ENCODE results near the gene TTLL13. TPM values are rescaled to one million over a fixed set of nuclear protein-coding genes. Genes with fewer than 3 reads are reported as not detected.

TTLL13 gene
- total RNA-seq, 1 donor: under 0.01 TPM

DNA sequence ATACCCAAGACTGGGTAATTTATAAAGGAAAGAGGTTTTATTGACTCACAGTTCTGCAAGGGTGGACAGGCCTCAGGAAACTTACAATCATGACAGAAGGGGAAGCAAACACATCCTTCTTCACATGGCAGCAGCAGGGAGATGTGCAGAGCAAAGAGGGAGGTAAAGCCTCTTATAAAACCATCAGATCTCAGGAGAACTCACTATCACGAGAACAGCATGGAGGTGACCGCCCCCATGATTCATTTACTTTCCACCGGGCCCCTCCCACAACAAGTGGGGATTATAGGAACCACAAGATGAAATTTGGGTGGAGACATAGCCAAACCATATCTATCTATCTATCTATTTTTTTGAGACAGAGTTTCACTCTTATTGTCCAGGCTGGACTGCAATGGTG lies 10.0 kb upstream of the TTLL13 start:
- no peak overlapping the region for H3K4me3 ChIP-seq (ENCODE audit: low read depth, low read length)
- DNase-seq (ENCODE audit: low read depth): no peak
- TF ChIP-seq, protein P1, sequence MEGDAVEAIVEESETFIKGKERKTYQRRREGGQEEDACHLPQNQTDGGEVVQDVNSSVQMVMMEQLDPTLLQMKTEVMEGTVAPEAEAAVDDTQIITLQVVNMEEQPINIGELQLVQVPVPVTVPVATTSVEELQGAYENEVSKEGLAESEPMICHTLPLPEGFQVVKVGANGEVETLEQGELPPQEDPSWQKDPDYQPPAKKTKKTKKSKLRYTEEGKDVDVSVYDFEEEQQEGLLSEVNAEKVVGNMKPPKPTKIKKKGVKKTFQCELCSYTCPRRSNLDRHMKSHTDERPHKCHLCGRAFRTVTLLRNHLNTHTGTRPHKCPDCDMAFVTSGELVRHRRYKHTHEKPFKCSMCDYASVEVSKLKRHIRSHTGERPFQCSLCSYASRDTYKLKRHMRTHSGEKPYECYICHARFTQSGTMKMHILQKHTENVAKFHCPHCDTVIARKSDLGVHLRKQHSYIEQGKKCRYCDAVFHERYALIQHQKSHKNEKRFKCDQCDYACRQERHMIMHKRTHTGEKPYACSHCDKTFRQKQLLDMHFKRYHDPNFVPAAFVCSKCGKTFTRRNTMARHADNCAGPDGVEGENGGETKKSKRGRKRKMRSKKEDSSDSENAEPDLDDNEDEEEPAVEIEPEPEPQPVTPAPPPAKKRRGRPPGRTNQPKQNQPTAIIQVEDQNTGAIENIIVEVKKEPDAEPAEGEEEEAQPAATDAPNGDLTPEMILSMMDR (IDR thresholded peaks at IDR 0.05; ENCODE audit: insufficient read depth, low read depth, low read length): no peak

DNA sequence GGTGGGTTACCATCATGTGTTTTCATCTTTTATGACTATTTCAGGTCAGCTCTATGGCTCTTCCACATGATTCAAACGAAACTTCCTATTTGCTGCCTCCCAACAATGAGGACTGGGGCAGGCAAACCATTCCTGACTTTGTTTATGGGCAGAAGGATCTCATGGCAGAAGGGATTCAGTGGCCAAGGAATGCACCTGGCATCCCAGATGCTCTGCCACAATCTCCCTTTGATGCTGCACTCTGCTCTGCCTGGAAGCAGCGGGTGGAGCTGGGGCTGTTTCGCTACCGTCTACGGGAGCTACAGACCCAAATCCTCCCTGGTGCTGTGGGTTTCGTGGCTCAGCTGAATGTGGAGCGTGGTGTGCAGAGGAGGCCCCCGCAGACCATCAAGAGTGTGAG lies 8.5 kb upstream of the TTLL13 start:
- H3K4me3 ChIP-seq (ENCODE audit: low read depth, low read length): no peak overlapping the region
- TF ChIP-seq, protein P1 (IDR thresholded peaks at IDR 0.05; ENCODE audit: insufficient read depth, low read depth, low read length): no peak
- no peak for DNase-seq (ENCODE audit: low read depth)

DNA sequence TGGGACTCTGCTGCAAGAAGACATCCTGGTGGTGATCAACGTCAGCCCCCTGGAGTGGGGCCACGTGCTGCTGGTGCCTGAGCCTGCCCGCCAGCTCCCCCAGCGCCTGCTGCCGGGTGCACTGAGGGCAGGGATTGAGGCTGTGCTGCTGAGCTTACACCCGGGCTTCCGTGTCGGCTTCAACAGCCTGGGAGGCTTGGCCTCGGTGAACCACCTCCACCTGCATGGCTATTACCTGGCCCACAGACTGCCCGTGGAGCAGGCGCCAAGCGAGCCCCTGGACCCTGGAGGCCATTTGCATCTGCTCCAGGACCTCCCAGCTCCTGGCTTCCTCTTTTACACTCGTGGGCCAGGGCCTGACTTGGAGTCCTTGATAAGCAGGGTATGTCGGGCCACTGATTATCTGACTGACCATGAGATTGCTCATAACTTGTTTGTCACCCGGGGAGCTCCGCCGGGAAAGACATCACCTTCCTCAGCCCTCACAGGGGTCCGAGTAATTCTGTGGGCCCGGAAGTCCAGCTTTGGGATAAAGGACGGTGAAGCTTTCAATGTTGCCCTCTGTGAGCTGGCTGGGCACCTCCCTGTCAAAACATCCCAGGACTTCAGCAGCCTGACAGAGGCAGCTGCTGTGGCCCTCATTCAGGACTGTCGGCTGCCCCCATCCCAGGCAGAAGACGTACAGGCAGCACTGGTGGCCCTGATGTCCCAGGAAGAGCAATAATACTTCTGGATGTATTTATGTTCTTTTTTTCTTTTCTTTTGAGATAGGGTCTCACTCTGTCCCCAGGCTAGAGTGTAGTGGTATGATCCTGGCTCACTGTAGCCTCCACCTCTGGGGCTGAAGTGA lies 7.8 kb upstream of the TTLL13 start:
- H3K4me3 ChIP-seq (ENCODE audit: low read depth, low read length): no peak overlapping the region
- TF ChIP-seq, protein P1 (IDR thresholded peaks at IDR 0.05; ENCODE audit: insufficient read depth, low read depth, low read length): no peak

DNA sequence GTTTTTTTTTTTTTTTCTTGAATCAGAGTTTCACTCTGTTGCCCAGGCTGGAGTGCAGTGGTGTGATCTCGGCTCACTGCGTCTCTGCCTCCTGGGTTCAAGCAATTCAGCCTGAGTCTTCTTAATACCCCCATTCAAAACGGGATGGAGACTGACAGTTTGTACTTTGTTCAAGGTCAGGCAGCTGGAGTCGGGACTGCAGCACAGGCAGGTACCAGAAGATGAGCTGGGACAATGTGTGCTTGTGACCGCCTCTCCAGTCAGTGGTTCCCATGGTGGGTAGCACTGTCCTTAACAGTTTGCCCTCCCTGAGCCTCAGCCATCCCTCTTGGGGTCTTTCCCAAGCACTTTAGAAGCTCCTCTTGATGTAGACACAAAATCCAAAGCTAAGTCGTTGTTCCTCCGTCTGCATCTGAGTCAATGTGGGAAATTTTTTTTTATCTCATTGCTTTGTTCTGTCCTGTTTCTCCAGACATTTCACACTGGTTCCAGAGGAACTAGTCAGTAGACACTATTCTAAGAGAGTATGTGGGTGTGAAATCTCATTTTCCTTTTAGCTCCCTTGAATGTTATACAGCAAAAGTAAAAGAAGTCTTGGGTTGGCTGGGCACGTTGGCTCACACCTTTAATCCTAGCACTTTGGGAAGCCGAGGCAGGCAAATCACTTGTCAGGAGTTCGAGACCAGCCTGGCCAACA lies 5.3 kb upstream of the TTLL13 start:
- TF ChIP-seq, protein P1 (IDR thresholded peaks at IDR 0.05; ENCODE audit: insufficient read depth, low read depth, low read length): no peak
- no peak overlapping the region for H3K4me3 ChIP-seq (ENCODE audit: low read depth, low read length)
- no peak for DNase-seq (ENCODE audit: low read depth)

More for the DNA sequence above, 7.8 kb upstream of the TTLL13 start:
- DNase-seq (ENCODE audit: low read depth): no peak

DNA sequence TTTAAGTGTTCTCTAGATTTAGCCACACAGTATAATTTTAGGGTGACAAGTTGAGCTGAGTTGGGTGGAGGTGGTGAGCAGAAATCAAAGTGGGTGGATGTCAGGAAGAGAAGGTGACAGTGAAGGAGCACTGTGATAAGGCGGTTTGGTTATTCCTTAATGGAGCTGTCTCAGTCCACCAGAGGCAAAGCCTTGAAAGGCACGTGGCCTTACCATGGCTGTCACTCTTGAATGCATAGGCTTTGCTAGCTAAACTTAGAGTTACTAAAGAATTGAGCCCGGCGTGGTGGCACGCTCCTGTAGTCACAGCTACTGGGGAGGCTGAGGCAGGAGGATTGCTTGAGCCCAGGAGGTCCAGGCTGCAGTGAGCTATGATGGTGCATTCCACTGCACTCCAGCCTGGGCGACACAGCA lies 560 bp upstream of the TTLL13 start:
- TF ChIP-seq, protein P1 (IDR thresholded peaks at IDR 0.05; ENCODE audit: insufficient read depth, low read depth, low read length): no peak
- no peak for DNase-seq (ENCODE audit: low read depth)
- peak overlapping the region; percentile 77 for H3K4me3 ChIP-seq (ENCODE audit: low read depth, low read length)

DNA sequence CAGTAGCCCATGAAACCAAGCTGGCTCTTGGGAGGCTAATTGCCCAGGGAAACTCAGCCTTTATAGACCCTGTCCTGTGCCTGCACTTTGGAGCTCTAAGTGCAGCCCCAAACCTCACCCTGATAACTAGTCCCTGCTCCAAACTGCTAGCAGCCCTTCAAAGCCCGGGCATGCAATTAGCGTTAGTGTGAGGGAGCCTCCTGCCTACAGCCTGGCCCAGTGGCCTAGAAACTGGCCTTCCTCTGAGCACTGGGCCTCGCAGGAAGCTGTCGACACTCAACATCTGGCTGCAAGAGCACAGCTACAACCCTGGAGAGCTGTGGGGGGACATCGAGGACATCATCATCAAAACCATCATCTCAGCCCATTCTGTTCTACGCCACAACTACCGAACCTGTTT lies 8.4 kb downstream of the TTLL13 start:
- no peak overlapping the region for H3K4me3 ChIP-seq (ENCODE audit: low read depth, low read length)
- no peak for DNase-seq (ENCODE audit: low read depth)
- TF ChIP-seq, protein P1 (IDR thresholded peaks at IDR 0.05; ENCODE audit: insufficient read depth, low read depth, low read length): no peak

All from fibroblast of villous mesenchyme (primary cell).